PC-9 (cell line): ENCODE measurements around the gene SDK1. TPM values are rescaled to one million over a fixed set of nuclear protein-coding genes. Genes with fewer than 3 reads are reported as not detected.

Experiments used
- BruUV-seq: library from RNA; stranded (reverse); fragments of 400-500 nt; replicated peaks from 2 replicates; lab custom pipeline; 2021; lab: Mats Ljungman, UMichigan
- CTCF ChIA-PET: fragments of 300-600 bp; sonication (Branson Sonifier 250); formaldehyde crosslinking; loops from one replicate; lab custom pipeline; 2022; ENCODE audit warnings: antibody characterized with exemption; lab: Charles Lee
- POLR2A ChIA-PET: fragments of 300-600 bp; sonication (Branson Sonifier 250); formaldehyde crosslinking; loops from one replicate; lab custom pipeline; 2022; ENCODE audit warnings: antibody characterized with exemption; ENCODE audit not compliant: unreplicated experiment; lab: Charles Lee
- DNase-seq, 2 experiments: peaks; one replicate each; pipeline versions ENCODE4 v3.0.0 to v3.0.0-alpha.2; 2015 to 2022; ENCODE audit warnings: mixed read lengths in 1 of 2
- H2AFZ ChIP-seq: fragments of 200-600 bp; sonication (generic); 2 replicates; pipeline ENCODE4 v1.8.1; 2017; ENCODE audit warnings: antibody characterized with exemption
- H3F3A ChIP-seq: fragments of 200-600 bp; sonication (generic); 2 replicates; pipeline ENCODE4 v1.8.1; 2017; ENCODE audit warnings: antibody characterized with exemption, mild to moderate bottlenecking, low read depth; ENCODE audit not compliant: insufficient read depth
- H3K27ac ChIP-seq: fragments of 200-600 bp; sonication (generic); 2 replicates; pipeline ENCODE4 v1.6.1; 2016; ENCODE audit warnings: mixed run types
- H3K27me3 ChIP-seq: fragments of 200-600 bp; sonication (generic); 2 replicates; pipeline ENCODE4 v1.6.1; 2016; ENCODE audit warnings: low read depth, mixed run types; ENCODE audit not compliant: insufficient read depth
- H3K36me3 ChIP-seq: fragments of 200-600 bp; sonication (generic); 2 replicates; pipeline ENCODE4 v1.6.1; 2016; ENCODE audit warnings: low read depth, mixed run types
- H3K4me1 ChIP-seq: fragments of 200-600 bp; sonication (generic); replicated peaks from 2 replicates; pipeline ENCODE4 v1.6.1; 2016; ENCODE audit warnings: mixed run types; ENCODE audit not compliant: insufficient read depth
- H3K4me2 ChIP-seq: fragments of 200-600 bp; sonication (generic); 2 replicates; pipeline ENCODE4 v1.6.1; 2017; ENCODE audit warnings: mixed run types
- H3K4me3 ChIP-seq: fragments of 200-600 bp; sonication (generic); 2 replicates; pipeline ENCODE4 v1.6.1; 2016; ENCODE audit warnings: mixed run types
- H3K79me2 ChIP-seq: fragments of 200-600 bp; sonication (generic); 2 replicates; pipeline ENCODE4 v1.6.1; 2017; ENCODE audit warnings: low read depth, mixed run types
- H3K9me2 ChIP-seq: fragments of 200-600 bp; sonication (generic); 2 replicates; pipeline ENCODE4 v1.8.1; 2017; ENCODE audit warnings: mild to moderate bottlenecking; ENCODE audit not compliant: insufficient read depth
- H3K9me3 ChIP-seq: fragments of 200-600 bp; sonication (generic); 2 replicates; pipeline ENCODE4 v1.8.1; 2016; ENCODE audit warnings: low read depth; ENCODE audit not compliant: insufficient read depth
- H4K20me1 ChIP-seq: fragments of 200-600 bp; sonication (generic); 2 replicates; pipeline ENCODE4 v1.8.1; 2017; ENCODE audit not compliant: insufficient read depth
- CTCF ChIP-seq: fragments of 200-600 bp; sonication (generic); conservative IDR thresholded peaks from 2 replicates; pipeline ENCODE4 v1.6.1; 2017; ENCODE audit warnings: mixed run types, antibody characterized with exemption, mild to moderate bottlenecking, moderate library complexity
- EZH2 ChIP-seq: fragments of 200-600 bp; sonication (generic); IDR thresholded peaks from 2 replicates; pipeline ENCODE4 v1.8.0; 2017; ENCODE audit warnings: antibody characterized with exemption, low read depth
- intact Hi-C: fragments of 100-400 bp; cut with micrococcal nuclease; formaldehyde crosslinking; loops from one replicate; pipeline ENCODE4 v1.10.0; 2022; ENCODE audit not compliant: unreplicated experiment
- total RNA-seq: library from RNA; stranded (reverse); gene quantifications from 2 replicates; pipeline ENCODE4 v1.2.3, GENCODE V29; 2021

Gene SDK1
- total RNA-seq, 1 experiment from 2014 or later = not detected

- no peak overlapping the region for H3K27ac ChIP-seq
- intact Hi-C loops = no loop called here
- H4K20me1 ChIP-seq = no peaks in the 10 kb centered on the region
- H3K4me2 ChIP-seq = no peak overlapping the region
- no peak overlapping the region for H2AFZ ChIP-seq
- H3K4me3 ChIP-seq = no peak overlapping the region
- peaks cover 80% of the 10 kb centered on the region for H3K27me3 ChIP-seq
- H3K9me3 ChIP-seq = no peaks in the 10 kb centered on the region
- no peaks in the 10 kb centered on the region for H3K36me3 ChIP-seq
- TF ChIP-seq EZH2 (no peak), CTCF (no peak)
- BruUV-seq = no TSS peak
- no peaks in the 10 kb centered on the region for H3K9me2 ChIP-seq
- no peak for DNase-seq
- no peaks in the 10 kb centered on the region for H3F3A ChIP-seq
- POLR2A ChIA-PET = no interaction called here
- H3K79me2 ChIP-seq = no peaks in the 10 kb centered on the region
- CTCF ChIA-PET = no interaction called here
- H3K4me1 ChIP-seq = no peaks in the 10 kb centered on the region
Observed at GRCh38 chr7:3380886-3381685, 80.0 kb downstream of the SDK1 start.

DNA sequence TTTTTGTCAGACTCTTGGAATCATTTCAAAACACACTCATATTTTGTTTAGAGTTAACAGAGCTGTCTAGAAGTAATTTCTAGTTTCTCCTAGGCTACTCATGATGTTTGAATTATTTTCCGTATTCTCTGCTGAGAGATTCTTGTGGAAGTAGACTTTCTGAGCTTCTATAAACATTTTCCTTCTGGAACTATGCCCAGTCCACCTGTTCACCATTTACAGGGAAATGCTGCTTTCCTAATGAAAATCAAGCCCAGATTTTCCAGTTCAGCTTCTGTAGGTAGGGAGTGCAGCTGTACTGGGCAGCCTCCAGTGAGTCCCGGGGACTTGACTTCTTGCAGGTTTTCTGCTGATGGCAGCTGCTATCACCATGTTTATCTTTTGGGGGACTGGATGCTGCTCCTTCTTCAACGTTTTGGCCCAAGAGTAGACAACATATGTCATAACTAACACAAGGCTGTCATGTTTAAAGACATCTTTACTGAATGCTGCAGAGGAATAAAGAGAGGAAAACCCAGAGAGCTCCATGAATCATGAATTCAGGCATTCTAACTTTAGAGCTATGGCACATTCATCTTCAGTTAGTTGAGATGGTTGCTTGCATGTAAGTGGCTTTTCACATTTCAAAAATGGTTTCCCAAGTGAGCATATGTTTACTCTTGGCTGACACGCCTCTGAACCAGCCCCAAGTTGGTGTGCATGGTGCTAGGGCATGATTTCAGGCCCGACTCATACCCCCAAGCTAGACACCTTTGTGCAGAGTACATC lies 85.6 kb downstream of the SDK1 start:
- intact Hi-C loops = no loop called here
- Histone ChIP-seq H3K4me3 (no peak overlapping the region), H3K27ac (no peak overlapping the region), H4K20me1 (no peaks in the 10 kb centered on the region), H3F3A (no peaks in the 10 kb centered on the region), H3K9me2 (no peaks in the 10 kb centered on the region), H3K79me2 (no peaks in the 10 kb centered on the region), H3K27me3 (peaks cover 41% of the 10 kb centered on the region), H2AFZ (no peak overlapping the region), H3K4me2 (no peak overlapping the region), H3K9me3 (no peaks in the 10 kb centered on the region), H3K36me3 (no peaks in the 10 kb centered on the region), H3K4me1 (no peaks in the 10 kb centered on the region)
- ChIA-PET POLR2A (no interaction called here), CTCF (no interaction called here)
- no TSS peak for BruUV-seq
- no peak for DNase-seq
- TF ChIP-seq CTCF (no peak), EZH2 (no peak)

DNA sequence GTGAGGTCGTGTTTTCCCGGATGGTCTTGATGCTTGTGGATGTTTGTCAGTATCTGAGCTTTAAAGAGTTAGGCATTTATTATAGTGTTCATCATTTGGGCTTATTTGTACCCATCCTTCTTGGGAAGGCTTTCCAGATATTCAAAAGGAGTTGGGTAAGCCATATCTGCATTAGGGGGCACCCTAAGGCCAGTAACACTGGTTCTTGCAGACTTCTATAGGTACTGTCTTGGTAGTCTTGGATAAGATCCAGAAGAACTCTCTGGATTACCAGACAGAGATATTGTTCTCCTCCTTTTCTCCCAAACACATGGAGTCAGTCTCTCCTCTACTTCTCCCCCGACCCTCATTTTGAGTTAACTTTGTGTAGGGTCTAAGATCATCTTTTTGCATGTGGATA lies 92.8 kb downstream of the SDK1 start:
- no peak overlapping the region for H2AFZ ChIP-seq
- intact Hi-C loops = no loop called here
- CTCF ChIA-PET = no interaction called here
- H3K4me1 ChIP-seq = no peaks in the 10 kb centered on the region
- H3F3A ChIP-seq = no peaks in the 10 kb centered on the region
- peaks cover 6% of the 10 kb centered on the region; the same call in 1 of the 2 replicates for H3K27me3 ChIP-seq
- no peak overlapping the region for H3K4me2 ChIP-seq
- peaks cover 6% of the 10 kb centered on the region for H3K9me3 ChIP-seq
- BruUV-seq = no TSS peak
- no peaks in the 10 kb centered on the region for H4K20me1 ChIP-seq
- TF ChIP-seq CTCF = no peak
- TF ChIP-seq EZH2 = no peak
- no peak overlapping the region for H3K27ac ChIP-seq
- H3K36me3 ChIP-seq = no peaks in the 10 kb centered on the region
- H3K79me2 ChIP-seq = no peaks in the 10 kb centered on the region
- no peak for DNase-seq
- POLR2A ChIA-PET = no interaction called here
- no peaks in the 10 kb centered on the region for H3K9me2 ChIP-seq
- H3K4me3 ChIP-seq = no peak overlapping the region
